BLaER1 treated with 17β-estradiol and CSF1 and Interleukin-3, amounts not matched to agents 10 nM and 100 nM (cell line): Measurements from ENCODE around the gene MCM9.

Experiments used
- H3K27ac ChIP-seq, 11 experiments: shearing (Covaris generic); formaldehyde crosslinking; 2 replicates each; pipeline ENCODE4 v1.8.1; 2022
- H3K27me3 ChIP-seq, 11 experiments: shearing (Covaris generic); formaldehyde crosslinking; 2 replicates each; pipeline ENCODE4 v1.8.1; 2022
- H3K36me3 ChIP-seq, 11 experiments: shearing (Covaris generic); formaldehyde crosslinking; 2 replicates each; pipeline ENCODE4 v1.8.1; 2022
- H3K4me1 ChIP-seq, 10 experiments: shearing (Covaris generic); formaldehyde crosslinking; 2 replicates each; pipeline ENCODE4 v1.8.1; 2022
- H3K4me2 ChIP-seq, 11 experiments: shearing (Covaris generic); formaldehyde crosslinking; 2 replicates each; pipeline ENCODE4 v1.8.1; 2022
- H3K4me3 ChIP-seq, 10 experiments: shearing (Covaris generic); formaldehyde crosslinking; 2 replicates each; pipeline ENCODE4 v1.8.1; 2022
- H3K9ac ChIP-seq, 11 experiments: shearing (Covaris generic); formaldehyde crosslinking; 2 replicates each; pipeline ENCODE4 v1.8.1; 2022
- H3K9me3 ChIP-seq, 11 experiments: shearing (Covaris generic); formaldehyde crosslinking; replicated peaks in 1 of 11; 2 replicates each; pipeline ENCODE4 v1.8.1; 2022
- H4K20me1 ChIP-seq, 11 experiments: shearing (Covaris generic); formaldehyde crosslinking; 2 replicates each; pipeline ENCODE4 v1.8.1; 2022
- Cebpa-rat ChIP-seq, 11 experiments: shearing (Covaris generic); IDR thresholded peaks; 2 replicates each; pipeline ENCODE4 v1.8.1; 2022

MCM9 gene

GRCh38 chr6:118826096-118826495, 108.9 kb downstream of the MCM9 start:
- H3K9ac ChIP-seq = no peak overlapping the region
- 0 out of 22 replicates have a peak, but pooled peaks cover 0 to 8% (median 0%) of the 10 kb centered on the region in 11 experiments for H4K20me1 ChIP-seq
- no peak for TF ChIP-seq Cebpa-rat (IDR thresholded peaks at IDR 0.05)
- H3K4me1 ChIP-seq = no peaks in the 10 kb centered on the region
- H3K27ac ChIP-seq = no peak overlapping the region
- no peaks in the 10 kb centered on the region for H3K27me3 ChIP-seq
- H3K36me3 ChIP-seq = peaks cover 75 to 90% (median 77%) of the 10 kb centered on the region in 11 experiments
- H3K4me2 ChIP-seq = no peak overlapping the region
- no peak overlapping the region for H3K4me3 ChIP-seq
- H3K9me3 ChIP-seq = peaks cover 14 to 25% (median 22%) of the 10 kb centered on the region in 11 experiments

GRCh38 chr6:118825661-118826060, 109.3 kb downstream of the MCM9 start:
- no peak overlapping the region for H3K9ac ChIP-seq
- TF ChIP-seq Cebpa-rat (IDR thresholded peaks at IDR 0.05) = no peak
- no peaks in the 10 kb centered on the region for H3K27me3 ChIP-seq
- no peak overlapping the region for H3K4me3 ChIP-seq
- H3K4me2 ChIP-seq = no peak overlapping the region
- peaks cover 75 to 90% (median 78%) of the 10 kb centered on the region in 11 experiments for H3K36me3 ChIP-seq
- H3K9me3 ChIP-seq = peaks cover 16 to 28% (median 24%) of the 10 kb centered on the region in 11 experiments
- 0 out of 22 replicates have a peak, but pooled peaks cover 0 to 5% (median 0%) of the 10 kb centered on the region in 11 experiments for H4K20me1 ChIP-seq
- H3K4me1 ChIP-seq = no peaks in the 10 kb centered on the region
- H3K27ac ChIP-seq = no peak overlapping the region

GRCh38 chr6:118815495-118815894, 119.5 kb downstream of the MCM9 start:
- Histone ChIP-seq H3K4me3 (no peak overlapping the region), H3K4me1 (peaks cover 4 to 52% (median 23%) of the 10 kb centered on the region in 10 experiments), H3K27me3 (no peaks in the 10 kb centered on the region), H3K36me3 (peaks cover 13 to 39% (median 24%) of the 10 kb centered on the region in 11 experiments; a peak in 20 of 22 replicates), H4K20me1 (no peaks in the 10 kb centered on the region), H3K4me2 (peak overlapping the region in 1 of 11 experiments; percentile 11; a peak in 2 of 22 replicates), H3K27ac (no peak overlapping the region), H3K9me3 (peaks cover 0 to 12% (median 4%) of the 10 kb centered on the region in 11 experiments; a peak in 12 of 22 replicates), H3K9ac (no peak overlapping the region)
- no peak for TF ChIP-seq Cebpa-rat (IDR thresholded peaks at IDR 0.05)

GRCh38 chr6:118813775-118814174, 121.2 kb downstream of the MCM9 start:
- no peaks in the 10 kb centered on the region for H4K20me1 ChIP-seq
- H3K36me3 ChIP-seq = peaks cover 13 to 39% (median 24%) of the 10 kb centered on the region in 11 experiments; a peak in 20 of 22 replicates
- H3K4me1 ChIP-seq = peaks cover 22 to 69% (median 40%) of the 10 kb centered on the region in 10 experiments
- no peak overlapping the region for H3K4me3 ChIP-seq
- peak overlapping the region in 3 of 11 experiments; percentile 29 to 38 (median 36); a peak in 2 of 22 replicates for H3K9ac ChIP-seq
- H3K4me2 ChIP-seq = peak overlapping the region in 8 of 11 experiments; percentile 26 to 73 (median 40); a peak in 13 of 22 replicates
- TF ChIP-seq Cebpa-rat (IDR thresholded peaks at IDR 0.05) = peak in 2 of 11 experiments; percentile 34 to 46; a peak in 1 of 22 replicates
- no peaks in the 10 kb centered on the region for H3K27me3 ChIP-seq
- peaks cover 0 to 8% (median 0%) of the 10 kb centered on the region in 11 experiments; a peak in 1 of 22 replicates for H3K9me3 ChIP-seq
- H3K27ac ChIP-seq = peak overlapping the region in 5 of 11 experiments; percentile 1 to 61 (median 48); a peak in 9 of 22 replicates

- peaks cover 13 to 39% (median 24%) of the 10 kb centered on the region in 11 experiments; a peak in 20 of 22 replicates for H3K36me3 ChIP-seq
- no peaks in the 10 kb centered on the region for H4K20me1 ChIP-seq
- no peak overlapping the region for H3K9ac ChIP-seq
- no peak overlapping the region for H3K4me3 ChIP-seq
- peaks cover 0 to 4% (median 0%) of the 10 kb centered on the region in 11 experiments; a peak in 1 of 22 replicates for H3K9me3 ChIP-seq
- H3K27ac ChIP-seq = peak overlapping the region in 3 of 11 experiments; percentile 1 to 61 (median 61); a peak in 5 of 22 replicates
- no peak for TF ChIP-seq Cebpa-rat (IDR thresholded peaks at IDR 0.05)
- peaks cover 28 to 76% (median 45%) of the 10 kb centered on the region in 10 experiments for H3K4me1 ChIP-seq
- H3K27me3 ChIP-seq = no peaks in the 10 kb centered on the region
- peak overlapping the region in 5 of 11 experiments; percentile 23 to 73 (median 49); a peak in 8 of 22 replicates for H3K4me2 ChIP-seq
Observed at GRCh38 chr6:118812970-118813369, 122.0 kb downstream of the MCM9 start.

- Histone ChIP-seq H3K9ac (peak overlapping the region in 2 of 11 experiments; percentile 2 to 27; a peak in 1 of 22 replicates), H3K27ac (peak overlapping the region in 9 of 11 experiments; percentile 63 to 80 (median 69); a peak in 18 of 22 replicates), H3K4me3 (peak overlapping the region in 1 of 10 experiments; percentile 35; a peak in 2 of 20 replicates), H3K9me3 (0 out of 22 replicates have a peak, but pooled peaks cover 0 to 4% (median 0%) of the 10 kb centered on the region in 11 experiments), H3K36me3 (peaks cover 5 to 27% (median 18%) of the 10 kb centered on the region in 11 experiments; a peak in 19 of 22 replicates), H4K20me1 (no peaks in the 10 kb centered on the region), H3K4me1 (peaks cover 28 to 70% (median 43%) of the 10 kb centered on the region in 10 experiments), H3K27me3 (no peaks in the 10 kb centered on the region), H3K4me2 (peak overlapping the region; percentile 66 to 84 (median 78))
- no peak for TF ChIP-seq Cebpa-rat (IDR thresholded peaks at IDR 0.05)
Observed at GRCh38 chr6:118810420-118811027, 124.4 kb downstream of the MCM9 start.

GRCh38 chr6:118808793-118809638, 125.9 kb downstream of the MCM9 start:
- Histone ChIP-seq H3K4me1 (peaks cover 35 to 55% (median 38%) of the 10 kb centered on the region in 10 experiments), H3K4me2 (peak overlapping the region; percentile 66 to 84 (median 78)), H3K9me3 (0 out of 22 replicates have a peak, but pooled peaks cover 0 to 4% (median 0%) of the 10 kb centered on the region in 11 experiments), H3K9ac (peak overlapping the region in 8 of 11 experiments; percentile 13 to 53 (median 41); a peak in 13 of 22 replicates), H4K20me1 (no peaks in the 10 kb centered on the region), H3K36me3 (peaks cover 0 to 14% (median 9%) of the 10 kb centered on the region in 11 experiments; a peak in 12 of 22 replicates), H3K27ac (peak overlapping the region; percentile 21 to 80 (median 69); a peak in 21 of 22 replicates), H3K4me3 (0 out of 20 replicates have a peak overlapping the region, but pooled peaks of 1 of the 10 experiments have one; percentile 5), H3K27me3 (no peaks in the 10 kb centered on the region)
- peak in 2 of 11 experiments; percentile 17 to 61; a peak in 1 of 22 replicates for TF ChIP-seq Cebpa-rat (IDR thresholded peaks at IDR 0.05)

- no peaks in the 10 kb centered on the region; a peak in 1 of 22 replicates for H3K36me3 ChIP-seq
- peak overlapping the region in 2 of 11 experiments; percentile 7 to 17; a peak in 1 of 22 replicates for H3K4me2 ChIP-seq
- H3K9ac ChIP-seq = no peak overlapping the region
- TF ChIP-seq Cebpa-rat (IDR thresholded peaks at IDR 0.05) = no peak
- no peak overlapping the region for H3K4me3 ChIP-seq
- no peaks in the 10 kb centered on the region for H3K27me3 ChIP-seq
- H3K9me3 ChIP-seq = no peaks in the 10 kb centered on the region
- no peak overlapping the region for H3K27ac ChIP-seq
- no peaks in the 10 kb centered on the region for H4K20me1 ChIP-seq
- peaks cover 8 to 29% (median 18%) of the 10 kb centered on the region in 10 experiments for H3K4me1 ChIP-seq
Observed at GRCh38 chr6:118804091-118804490, 130.9 kb downstream of the MCM9 start.
